Stimulated activated CD4-positive, alpha-beta T cell treated with anti-CD3 and anti-CD28 coated beads, TNF-alpha, amount 100 ng/mL, for 4 hours (primary cell): ENCODE data around the gene ZC3H15.
"Not testable (repeated sequence)": the region's sequence is repeated elsewhere in the genome, so short reads cannot be mapped to it uniquely, and the experiment has no call there.

Source experiments
- DNase-seq, 3 experiments: peaks; one replicate each; pipeline ENCODE4 v3.0.0-alpha.2; 2020; ENCODE audit warnings: low read depth in 3 of 3

The ZC3H15 gene

GRCh38 chr2:186485871-186486650 lies at the start of gene ZC3H15:
Gene ZC3H15 (plus strand): TSS chr2:186486260. CDS start chr2:186486383, 123 bp downstream.
- peak; percentile 83 to 94 (median 93) for DNase-seq

GRCh38 chr2:186437719-186438118 lies 48.3 kb upstream of the ZC3H15 start:
- no peak for DNase-seq

- DNase-seq: not testable (repeated sequence)
These were observed 46.4 kb upstream of the ZC3H15 start for GRCh38 chr2:186439673-186440095.

GRCh38 chr2:186440506-186440905 lies 45.6 kb upstream of the ZC3H15 start:
- no peak for DNase-seq

GRCh38 chr2:186442885-186443284 lies 43.2 kb upstream of the ZC3H15 start:
- DNase-seq: no peak

- DNase-seq: no peak
These were observed 42.2 kb upstream of the ZC3H15 start for GRCh38 chr2:186443851-186444250.

- DNase-seq: no peak
These were observed 40.6 kb upstream of the ZC3H15 start for GRCh38 chr2:186445506-186445905.

GRCh38 chr2:186455613-186456012 lies 30.4 kb upstream of the ZC3H15 start:
- no peak for DNase-seq

- DNase-seq: no peak
These were observed 29.1 kb upstream of the ZC3H15 start for GRCh38 chr2:186456941-186457340.

GRCh38 chr2:186457908-186458307 lies 28.2 kb upstream of the ZC3H15 start:
- no peak for DNase-seq

GRCh38 chr2:186459009-186459408 lies 27.1 kb upstream of the ZC3H15 start:
- DNase-seq: no peak

GRCh38 chr2:186460465-186460864 lies 25.6 kb upstream of the ZC3H15 start:
- DNase-seq: no peak

GRCh38 chr2:186466743-186467142 lies 19.3 kb upstream of the ZC3H15 start:
- no peak for DNase-seq

- DNase-seq: no peak
These were observed 18.6 kb upstream of the ZC3H15 start for GRCh38 chr2:186467421-186467820.

- not testable (repeated sequence) for DNase-seq
These were observed 13.2 kb upstream of the ZC3H15 start for GRCh38 chr2:186472722-186473493.

- not testable (repeated sequence) for DNase-seq
These were observed 11.8 kb upstream of the ZC3H15 start for GRCh38 chr2:186474239-186474638.

- DNase-seq: no peak
These were observed 8.3 kb upstream of the ZC3H15 start for GRCh38 chr2:186477790-186478189.

- DNase-seq: no peak
These were observed 5.1 kb upstream of the ZC3H15 start for GRCh38 chr2:186480991-186481390.

GRCh38 chr2:186484062-186484735 lies 1.9 kb upstream of the ZC3H15 start:
- DNase-seq: no peak

- no peak for DNase-seq
These were observed 537 bp upstream of the ZC3H15 start for GRCh38 chr2:186485576-186485870.

- DNase-seq: no peak
These were observed 889 bp downstream of the ZC3H15 start for GRCh38 chr2:186486651-186487647.
